ENCODE data around the gene SSH2.

SSH2 gene

GRCh38 chr17:29584452-29585079 lies 345.5 kb downstream of the SSH2 start:
- DNase-seq: no peak

- DNase-seq: no peak
These were observed 346.4 kb downstream of the SSH2 start for GRCh38 chr17:29583324-29584248.

DNA sequence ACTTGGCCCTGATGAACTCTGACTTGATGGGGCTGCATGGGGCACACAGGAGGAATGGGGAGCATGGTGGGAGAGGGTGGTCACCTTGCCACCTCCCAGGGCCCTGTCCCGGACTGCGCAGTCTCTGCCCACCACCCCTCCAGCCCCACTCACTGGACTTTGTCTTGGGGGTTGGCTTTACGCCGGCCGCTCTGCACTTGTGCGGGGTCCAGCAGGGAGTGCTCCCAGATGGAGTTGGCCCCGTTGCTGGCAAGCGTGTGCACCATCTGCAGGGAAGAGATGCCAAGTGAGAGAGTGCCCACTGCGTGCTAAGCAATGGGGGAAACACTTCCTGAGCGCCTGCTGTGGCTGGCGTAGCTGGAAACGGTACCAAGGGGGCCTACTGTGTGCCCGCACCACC lies 347.3 kb downstream of the SSH2 start:
- no peak for DNase-seq

DNA sequence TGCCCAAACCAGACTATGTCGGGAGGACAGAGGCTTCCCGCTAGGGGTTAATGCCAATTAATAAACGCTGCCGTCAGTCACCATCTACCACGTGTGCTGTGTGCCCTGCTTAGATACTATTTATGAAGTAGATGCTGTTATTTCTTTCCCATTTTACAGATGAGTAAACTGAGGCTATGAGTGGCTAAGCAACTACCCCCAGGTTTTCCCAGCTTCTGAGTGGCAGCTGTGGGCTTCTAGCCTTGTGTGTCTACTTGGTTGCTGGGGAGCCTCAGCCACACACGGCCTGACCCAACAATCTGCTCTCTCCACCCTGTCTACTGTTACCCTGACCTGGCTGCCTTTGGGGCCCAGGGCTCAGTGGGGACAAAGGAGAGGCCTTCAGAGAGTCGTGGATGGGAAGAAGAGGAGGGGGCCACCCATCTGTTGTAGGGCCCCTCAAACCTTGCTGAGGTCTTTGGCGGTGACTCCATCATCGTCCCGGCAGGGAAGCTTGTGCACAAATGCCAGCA lies 347.7 kb downstream of the SSH2 start:
- DNase-seq: no peak

- DNase-seq: no peak
These were observed 348.3 kb downstream of the SSH2 start for GRCh38 chr17:29581583-29582253.

- DNase-seq: peak; percentile 59
These were observed 349.9 kb downstream of the SSH2 start for GRCh38 chr17:29579866-29580771.

DNA sequence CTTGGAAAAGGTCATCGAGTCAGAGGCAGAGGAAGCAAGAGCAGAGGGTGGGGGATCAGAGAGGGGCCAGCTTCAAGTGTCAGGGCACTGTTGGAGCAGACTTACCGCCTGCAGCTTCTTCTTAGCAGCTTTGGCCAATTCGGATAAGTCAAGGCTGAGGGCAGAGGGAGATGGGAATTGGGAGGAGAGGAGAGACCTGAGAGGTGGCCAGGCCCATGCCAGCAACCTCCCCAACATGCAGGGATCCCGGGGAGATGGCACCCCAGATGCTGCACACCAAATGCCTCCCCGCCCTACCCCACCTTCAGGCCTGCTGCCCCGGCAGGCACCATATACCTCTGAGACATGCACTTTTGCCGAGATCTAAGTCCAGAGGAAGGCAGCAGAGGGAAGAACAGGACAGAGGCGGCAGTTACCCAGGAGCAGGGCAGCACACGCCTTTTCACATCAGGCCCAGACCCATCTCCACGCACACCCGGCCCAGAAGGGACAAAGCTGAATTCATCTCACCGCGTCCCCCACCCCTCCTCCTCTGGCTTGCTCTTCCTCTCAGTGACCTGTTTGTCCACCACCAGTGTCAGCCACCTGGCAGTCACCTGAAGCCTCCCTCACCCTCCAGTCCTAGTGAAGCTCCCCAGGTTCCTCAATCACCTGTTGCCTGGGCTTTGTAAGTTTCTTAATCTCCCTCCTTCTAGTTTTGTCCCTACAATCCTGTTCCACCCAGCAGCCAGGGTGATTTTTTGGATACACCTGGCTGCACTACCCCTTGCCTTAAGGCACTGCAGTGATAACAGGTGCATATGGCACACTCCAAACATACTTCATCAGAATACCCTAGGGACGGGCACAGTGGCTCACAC lies 351.2 kb downstream of the SSH2 start:
- no peak for DNase-seq

DNA sequence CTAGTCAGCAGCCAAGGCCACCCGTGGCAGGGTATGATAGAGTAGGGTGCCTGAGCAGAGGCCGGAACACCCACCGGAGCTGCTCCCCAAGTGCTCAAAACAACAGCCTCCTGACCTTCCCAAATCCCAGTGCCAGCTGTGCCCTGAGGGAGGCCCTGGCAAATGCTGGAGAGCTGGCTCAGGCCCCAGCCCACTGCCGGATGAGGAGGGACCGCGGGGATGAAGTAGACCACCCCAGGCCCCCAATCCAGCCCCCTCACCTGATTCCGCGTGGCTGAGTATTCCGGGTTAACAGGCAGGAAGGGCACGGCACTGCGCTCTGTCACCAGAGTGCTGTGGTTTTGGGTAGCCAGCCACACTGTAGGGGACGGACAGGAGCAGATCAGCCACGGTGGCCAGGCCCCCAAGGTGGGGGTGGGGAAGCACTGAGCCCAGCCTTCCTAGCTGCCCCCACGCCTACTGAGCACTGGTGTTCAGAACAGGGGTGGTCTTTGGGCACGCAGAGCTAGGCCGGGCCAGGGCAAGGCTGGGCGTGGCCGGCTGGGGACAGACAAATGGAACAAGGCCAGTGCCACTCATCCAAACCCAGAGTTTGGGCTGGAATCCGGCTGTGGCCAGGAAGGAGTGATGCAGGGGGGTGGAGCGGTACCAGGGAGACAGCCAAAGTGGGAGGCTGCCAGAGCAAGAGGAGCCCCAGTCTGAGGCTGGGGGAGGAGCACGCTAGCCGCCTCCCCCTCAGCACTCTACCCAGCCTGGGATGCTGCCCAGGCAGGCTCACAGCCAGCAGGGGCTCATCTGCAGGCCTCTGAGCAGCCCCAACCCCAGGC lies 352.4 kb downstream of the SSH2 start:
- DNase-seq: no peak

DNA sequence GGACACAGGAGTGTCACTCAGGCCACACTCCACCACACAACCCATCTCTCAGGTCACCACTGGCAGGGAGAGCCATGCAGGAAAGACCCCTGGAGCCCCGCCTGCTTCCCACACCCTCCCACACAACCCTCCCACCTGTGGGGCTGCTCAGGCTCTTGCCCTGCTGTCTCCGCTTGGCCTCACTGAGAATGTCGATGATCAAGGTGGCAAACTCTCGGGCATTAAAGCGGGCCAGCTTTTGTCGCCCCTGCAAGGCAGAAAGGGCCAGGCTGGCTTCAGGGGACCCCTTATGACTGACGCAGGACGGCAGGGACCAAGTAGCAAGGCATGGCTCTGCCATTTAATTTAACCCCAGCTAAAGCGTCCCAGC lies 353.0 kb downstream of the SSH2 start:
- no peak for DNase-seq

GRCh38 chr17:29576214-29577000 lies 353.6 kb downstream of the SSH2 start:
- DNase-seq: no peak
